ENCODE measurements around the gene NFAT5.

The NFAT5 gene

GRCh38 chr16:69663846-69664245, 98.1 kb downstream of the NFAT5 start:
- Histone ChIP-seq H3K36me3 (peaks cover 5% of the 10 kb centered on the region), H3K4me3 (ENCODE audit: low read depth, low read length) (no peak overlapping the region), H3K9me3 (no peaks in the 10 kb centered on the region; the same call in 1 of the 2 replicates), H3K27me3 (no peaks in the 10 kb centered on the region), H3K4me1 (no peaks in the 10 kb centered on the region)
- no peak for TF ChIP-seq CTCF (IDR thresholded peaks at IDR 0.05; ENCODE audit: low read depth, low read length)
- DNase-seq = no peak

- Histone ChIP-seq H3K4me1 (peaks cover 2% of the 10 kb centered on the region; the same call in 1 of the 2 replicates), H3K27me3 (no peaks in the 10 kb centered on the region), H3K4me3 (ENCODE audit: low read depth, low read length) (no peak overlapping the region), H3K9me3 (no peaks in the 10 kb centered on the region; the same call in 1 of the 2 replicates), H3K36me3 (peaks cover 9% of the 10 kb centered on the region)
- no peak for TF ChIP-seq CTCF (IDR thresholded peaks at IDR 0.05; ENCODE audit: low read depth, low read length)
- DNase-seq = no peak
Observed at GRCh38 chr16:69669577-69669976, 103.8 kb downstream of the NFAT5 start.

DNA sequence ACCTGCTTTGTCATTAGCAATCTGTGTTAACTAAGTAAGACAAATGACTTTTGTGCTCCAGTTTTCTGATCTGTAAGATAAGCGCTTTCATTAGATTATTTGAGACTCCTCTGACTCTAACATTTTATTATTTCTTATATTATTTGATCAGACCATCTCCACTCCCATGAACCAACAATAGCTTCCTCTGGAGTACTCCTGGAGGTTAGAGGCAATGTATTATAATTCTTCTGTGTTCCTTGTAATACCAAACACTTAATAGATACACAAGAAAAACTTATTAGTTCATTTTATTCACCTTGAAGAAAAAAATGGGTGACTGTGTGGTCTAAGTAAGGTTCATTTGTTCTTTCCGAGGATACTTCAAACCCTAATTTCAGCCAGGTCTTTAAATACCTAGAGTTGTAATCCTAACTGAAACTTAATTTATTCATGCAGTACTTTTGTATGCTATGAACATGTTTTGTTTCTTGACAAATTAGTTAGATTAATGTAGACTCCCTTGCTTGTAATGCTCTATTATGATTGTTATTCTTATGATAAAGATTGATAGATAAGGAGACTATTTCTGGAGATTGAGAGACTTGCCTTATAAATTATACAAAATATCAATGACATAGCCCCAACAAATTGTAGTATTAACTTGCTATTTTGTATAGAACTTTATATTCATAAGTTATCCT, 106.7 kb downstream of the NFAT5 start:
- H3K36me3 ChIP-seq = peaks cover 18% of the 10 kb centered on the region

DNA sequence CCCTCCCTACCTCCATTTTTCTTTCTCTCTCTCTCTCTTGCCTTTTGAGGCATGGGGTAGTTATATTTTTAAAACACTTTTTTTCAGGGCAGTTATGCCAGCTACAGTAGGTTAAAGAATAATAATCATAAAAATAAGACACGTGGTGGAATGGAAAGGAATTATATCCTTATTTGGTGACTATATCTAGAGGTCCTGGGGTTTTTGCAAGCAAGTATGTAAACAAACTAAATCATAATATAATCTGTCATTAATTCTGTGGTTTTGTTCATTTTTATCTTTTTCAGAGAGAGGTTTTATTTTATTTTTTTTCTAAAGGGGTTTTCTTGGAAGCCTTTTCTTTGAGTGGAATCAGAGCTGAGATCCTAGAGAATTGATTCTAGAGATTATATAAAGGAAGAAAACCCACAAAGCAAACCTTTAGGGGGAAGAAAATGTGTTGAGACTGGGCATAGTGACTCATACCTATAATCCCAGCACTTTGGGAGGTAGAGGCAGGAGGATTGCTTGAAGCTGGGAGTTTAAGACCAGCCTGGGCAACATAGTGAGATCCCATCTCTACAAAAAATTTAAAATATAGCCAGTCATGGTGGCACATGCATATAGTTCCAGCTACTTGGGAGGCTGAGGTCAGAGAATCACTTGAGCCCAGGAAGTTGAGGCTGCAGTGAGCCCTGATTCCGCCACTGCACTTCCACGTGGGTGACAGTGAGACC, 107.4 kb downstream of the NFAT5 start:
- Histone ChIP-seq H3K27me3 (no peaks in the 10 kb centered on the region), H3K4me1 (peaks cover 2% of the 10 kb centered on the region; the same call in 1 of the 2 replicates), H3K9me3 (no peaks in the 10 kb centered on the region), H3K4me3 (ENCODE audit: low read depth, low read length) (no peak overlapping the region), H3K36me3 (peaks cover 23% of the 10 kb centered on the region)
- TF ChIP-seq CTCF (IDR thresholded peaks at IDR 0.05; ENCODE audit: low read depth, low read length) = no peak
- no peak for DNase-seq

More for the DNA sequence above, 106.7 kb downstream of the NFAT5 start:
- no peak for DNase-seq
- Histone ChIP-seq H3K4me1 (peaks cover 2% of the 10 kb centered on the region; the same call in 1 of the 2 replicates), H3K4me3 (ENCODE audit: low read depth, low read length) (no peak overlapping the region), H3K27me3 (no peaks in the 10 kb centered on the region), H3K9me3 (no peaks in the 10 kb centered on the region)
- TF ChIP-seq CTCF (IDR thresholded peaks at IDR 0.05; ENCODE audit: low read depth, low read length) = no peak

DNA sequence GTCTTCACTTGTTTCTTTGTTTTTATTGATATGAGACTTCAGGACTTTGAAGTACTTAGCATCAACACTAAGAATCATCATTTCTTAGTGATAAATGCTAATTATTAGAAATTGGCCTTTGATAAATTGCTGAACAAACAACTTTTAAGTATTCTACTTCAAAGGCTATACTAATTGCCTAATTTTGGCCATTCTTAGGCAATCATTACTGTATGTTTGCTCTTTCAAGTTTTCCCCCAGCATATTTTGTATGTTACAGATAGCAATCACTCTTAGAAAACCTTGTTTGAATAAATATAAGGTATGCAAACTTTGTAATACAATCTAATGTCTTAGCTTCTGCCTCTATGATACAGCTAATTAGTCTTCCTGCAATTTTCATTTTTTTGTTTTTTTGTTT, 114.6 kb downstream of the NFAT5 start:
- TF ChIP-seq CTCF (IDR thresholded peaks at IDR 0.05; ENCODE audit: low read depth, low read length) = no peak
- Histone ChIP-seq H3K36me3 (peaks cover 33% of the 10 kb centered on the region), H3K4me3 (ENCODE audit: low read depth, low read length) (no peak overlapping the region)

GRCh38 chr16:69688589-69688988, 122.8 kb downstream of the NFAT5 start:
- H3K36me3 ChIP-seq = peaks cover 45% of the 10 kb centered on the region
- TF ChIP-seq CTCF (IDR thresholded peaks at IDR 0.05; ENCODE audit: low read depth, low read length) = no peak

More for the DNA sequence above, 114.6 kb downstream of the NFAT5 start:
- Histone ChIP-seq H3K27me3 (no peaks in the 10 kb centered on the region), H3K4me1 (no peaks in the 10 kb centered on the region), H3K9me3 (no peaks in the 10 kb centered on the region)
- no peak for DNase-seq

More at GRCh38 chr16:69688589-69688988, 122.8 kb downstream of the NFAT5 start:
- no peaks in the 10 kb centered on the region for H3K9me3 ChIP-seq
- H3K27me3 ChIP-seq = no peaks in the 10 kb centered on the region
- no peaks in the 10 kb centered on the region for H3K4me1 ChIP-seq
- H3K4me3 ChIP-seq (ENCODE audit: low read depth, low read length) = no peak overlapping the region
- DNase-seq = no peak

All from BE2C (cell line).